ENCODE measurements around the gene HOXA13.

HOXA13 gene

GRCh38 chr7:27235387-27236311 is 35.8 kb upstream of the HOXA13 start:
- peak; percentile 30 for DNase-seq

- no peak for DNase-seq
Measured at GRCh38 chr7:27229448-27229847, 29.6 kb upstream of the HOXA13 start.

GRCh38 chr7:27224983-27225934 is 25.4 kb upstream of the HOXA13 start:
- no peak for DNase-seq

GRCh38 chr7:27223941-27224575 is 24.2 kb upstream of the HOXA13 start:
- DNase-seq = no peak

- DNase-seq = peak; percentile 68
Measured at GRCh38 chr7:27221201-27221797, 21.4 kb upstream of the HOXA13 start.

- no peak for DNase-seq
Measured at GRCh38 chr7:27220440-27220955, 20.6 kb upstream of the HOXA13 start.

GRCh38 chr7:27219821-27220220 is 19.9 kb upstream of the HOXA13 start:
- DNase-seq = no peak

GRCh38 chr7:27217951-27218350 is 18.1 kb upstream of the HOXA13 start:
- no peak for DNase-seq

- no peak for DNase-seq
Measured at GRCh38 chr7:27215356-27215755, 15.5 kb upstream of the HOXA13 start.

GRCh38 chr7:27214239-27214950 is 14.5 kb upstream of the HOXA13 start:
- DNase-seq = no peak

- no peak for DNase-seq
Measured at GRCh38 chr7:27213433-27214238, 13.7 kb upstream of the HOXA13 start.

- DNase-seq = no peak
Measured at GRCh38 chr7:27212497-27213432, 12.9 kb upstream of the HOXA13 start.

- no peak for DNase-seq
Measured at GRCh38 chr7:27211764-27212204, 11.9 kb upstream of the HOXA13 start.

- no peak for DNase-seq
Measured at GRCh38 chr7:27211084-27211446, 11.2 kb upstream of the HOXA13 start.

GRCh38 chr7:27210441-27211083 is 10.7 kb upstream of the HOXA13 start:
- DNase-seq = peak; percentile 35

GRCh38 chr7:27209933-27210440 is 10.1 kb upstream of the HOXA13 start:
- DNase-seq = no peak

- no peak for DNase-seq
Measured at GRCh38 chr7:27208998-27209397, 9.1 kb upstream of the HOXA13 start.

- DNase-seq = no peak
Measured at GRCh38 chr7:27207348-27207985, 7.6 kb upstream of the HOXA13 start.
